Heart left ventricle (tissue), 16 donors: ENCODE results near the gene ABTB1. TPM values are rescaled to one million over a fixed set of nuclear protein-coding genes. Genes with fewer than 3 reads are reported as not detected.

ENCODE experiments used
- ATAC-seq, 4 donors: fragments of 200-7000 bp; cut with Tn5 transposase; one replicate each; pipeline ENCODE4 v1.9.1; 2020 to 2022; ENCODE audit warnings: moderate library complexity in 4 of 4, mild to moderate bottlenecking in 3 of 4, moderate number of reproducible peaks in 1 of 4
- DNase-seq, 5 donors: peaks; one replicate each; pipeline ENCODE4 v3.0.0-alpha.2; 2020
- H3K27ac ChIP-seq, 12 donors: fragments of 200-600 bp; sonication (generic) in 4 of 12; one replicate each; pipeline versions ENCODE4 v1.5.0 to v1.8.0; 2016 to 2022; ENCODE audit warnings: mild to moderate bottlenecking in 2 of 12
- H3K27me3 ChIP-seq, 9 donors: fragments of 200-600 bp; sonication (generic) in 2 of 9; one replicate each; pipeline versions ENCODE4 v1.5.1 to v1.8.0; 2016 to 2022; ENCODE audit warnings: mild to moderate bottlenecking in 3 of 9
- H3K36me3 ChIP-seq, 9 donors: fragments of 200-600 bp; sonication (generic) in 2 of 9; one replicate each; pipeline versions ENCODE4 v1.5.0 to v1.8.0; 2018 to 2022; ENCODE audit warnings: mild to moderate bottlenecking in 2 of 9
- H3K4me1 ChIP-seq, 12 donors: fragments of 200-600 bp; sonication (generic) in 4 of 12; one replicate each; pipeline versions ENCODE4 v1.5.0 to v1.8.0; 2016 to 2022; ENCODE audit warnings: mild to moderate bottlenecking in 3 of 12
- H3K4me3 ChIP-seq, 12 donors: fragments of 200-600 bp; sonication (generic) in 4 of 12; one replicate each; pipeline versions ENCODE4 v1.5.0 to v1.8.0; 2017 to 2022; ENCODE audit warnings: mild to moderate bottlenecking in 9 of 12, moderate library complexity in 4 of 12
- H3K9me3 ChIP-seq, 12 donors: fragments of 200-600 bp; sonication (generic) in 4 of 12; one replicate each; pipeline versions ENCODE4 v1.5.0 to v1.8.0; 2016 to 2022; ENCODE audit warnings: mild to moderate bottlenecking in 1 of 12
- CTCF ChIP-seq, 12 donors: fragments of 200-600 bp; sonication (generic) in 4 of 12; IDR thresholded peaks; one replicate each; pipeline versions ENCODE4 v1.5.0 to v1.8.0; 2018 to 2022; ENCODE audit warnings: antibody characterized with exemption in 12 of 12, mild to moderate bottlenecking in 5 of 12
- POLR2A ChIP-seq, 2 donors: fragments of 450-650 bp; IDR thresholded peaks; one replicate each; pipeline ENCODE4 v1.6.1; 2017; ENCODE audit warnings: antibody characterized with exemption in 2 of 2, mild to moderate bottlenecking in 2 of 2, moderate library complexity in 2 of 2
- WGBS, 4 donors: extraction: QIAGEN DNeasy Blood & Tissue Kit in 2 of 4; methylation state at CpG; one replicate each; pipeline versions ENCODE4 v1.1.5 to v1.1.7; 2013 to 2018; 5-methylcytosine and 5-hydroxymethylcytosine counted together
- intact Hi-C, 10 donors: fragments of 100-400 bp; cut with DNase I; formaldehyde crosslinking; loops; one replicate each; pipeline versions ENCODE4 v1.11.1 to v1.14.2; 2022
- polyA plus RNA-seq, 2 donors: library from polyadenylated mRNA; stranded (reverse); fragments of 200-250 nt; gene quantifications; one replicate each; pipeline ENCODE4 v1.2.3, GENCODE V29; 2013
- total RNA-seq, 9 donors: library from RNA; depleted of rRNA in 2 of 9; stranded (reverse); fragments of >200 nt in 2 of 9; fragmentation: NEBNext Ultra II Directional in 3 of 9; extraction: Animal tissue kit (Norgen Biotek cat#: 25700) in 3 of 9; gene quantifications; one replicate each; pipeline versions ENCODE4 v1.1.0 to v1.2.4, GENCODE V29; 2016 to 2023
- donor health status: ischemic (EF 13 %, LVEDD 7.1; RV severe dilation, severe dysfunction).
- donor health status: healthy with polysubstance abuse.
- donor health status: DM: no; HTN: yes; CAD: no.
- donor health status: DM: no; HTN: no; CAD: no.
- donor health status: ischemic (EF 25% LVEDD 6.9; RV normal size, moderate dysfunction).
- donor health status: ischemic (EF 25% LVEDD 5.7; RV mildly dilated, moderate dysfunction).
- donor health status: healthy.
- donor health status: DM: yes; HTN: yes; CAD: no.
- donor health status: ischemic (EF 35%, LVEDD 5.7; RV mildly dilated, moderate dysfunction).
- donor health status: nonischemic (EF 11% LVEDD 7.7; RV severe dilation, severe dysfunction).
- donor health status: DM: yes; HTN: yes; CAD: no.
- donor health status: PGD.
- donor health status: ischemic (EF 29% LVEDD 5.4; RV normal size, mild dysfunction).
- donor health status: nonischemic (EF 23%, LVEDD 6.1; RV moderate dilation, normal function).

ABTB1 gene
- total and polyA plus RNA-seq, 11 donors: 15.4 to 39.3 (median 30.9) TPM

GRCh38 chr3:127646501-127647046, 26.2 kb upstream of the ABTB1 start:
- Histone ChIP-seq H3K9me3 (no peaks in the 10 kb centered on the region), H3K4me3 (no peak overlapping the region), H3K36me3 (no peaks in the 10 kb centered on the region), H3K4me1 (no peaks in the 10 kb centered on the region), H3K27me3 (no peaks in the 10 kb centered on the region), H3K27ac (no peak overlapping the region)
- TF ChIP-seq POLR2A (IDR thresholded peaks at IDR 0.05) (no peak), CTCF (IDR thresholded peaks at IDR 0.05) (no peak)
- ATAC-seq: no peak
- intact Hi-C loops: no loop called here
- DNase-seq: no peak
- 91 to 95% (median 94%) methylated on average over 7 to 10 of the region's 10 CpGs for WGBS, 4 donors

GRCh38 chr3:127647166-127647844, 25.4 kb upstream of the ABTB1 start:
- 80 to 90% (median 88%) methylated on average over 13 of the region's 13 CpGs for WGBS, 4 donors
- intact Hi-C loops: no loop called here
- no peak for ATAC-seq
- Histone ChIP-seq H3K4me1 (peaks cover 0 to 4% (median under 1%) of the 10 kb centered on the region in 12 donors), H3K36me3 (no peaks in the 10 kb centered on the region), H3K27ac (no peak overlapping the region), H3K27me3 (no peaks in the 10 kb centered on the region), H3K9me3 (no peaks in the 10 kb centered on the region), H3K4me3 (no peak overlapping the region)
- TF ChIP-seq CTCF (IDR thresholded peaks at IDR 0.05): no peak
- no peak for DNase-seq

GRCh38 chr3:127647845-127648204, 24.9 kb upstream of the ABTB1 start:
- Histone ChIP-seq H3K4me3 (no peak overlapping the region), H3K27ac (no peak overlapping the region), H3K4me1 (peaks cover 0 to 7% (median 4%) of the 10 kb centered on the region in 12 donors), H3K36me3 (no peaks in the 10 kb centered on the region), H3K27me3 (no peaks in the 10 kb centered on the region), H3K9me3 (no peaks in the 10 kb centered on the region)
- TF ChIP-seq CTCF (IDR thresholded peaks at IDR 0.05) (no peak), POLR2A (IDR thresholded peaks at IDR 0.05) (no peak)
- no peak for ATAC-seq
- no peak for DNase-seq
- intact Hi-C loops: no loop called here

GRCh38 chr3:127650236-127650635, 22.5 kb upstream of the ABTB1 start:
- Histone ChIP-seq H3K27ac (no peak overlapping the region), H3K9me3 (no peaks in the 10 kb centered on the region), H3K36me3 (no peaks in the 10 kb centered on the region), H3K27me3 (no peaks in the 10 kb centered on the region), H3K4me3 (no peak overlapping the region), H3K4me1 (peaks cover 0 to 8% (median 4%) of the 10 kb centered on the region in 12 donors)
- WGBS, 4 donors: 91 to 96% (median 93%) methylated on average over 4 of the region's 4 CpGs
- ATAC-seq (no peak), DNase-seq (no peak)
- no peak for TF ChIP-seq CTCF (IDR thresholded peaks at IDR 0.05)
- no peak for TF ChIP-seq POLR2A (IDR thresholded peaks at IDR 0.05)
- intact Hi-C loops: loop anchor here in 8 of 10 donors (2.0 to 10.0 kb wide), 7 partner anchors 182 to 482 kb away; partner anchors contain the start of gene SEC61A1 (in 2 of the 8)
